IMR-90 (cell line): ENCODE results near the gene AMPD3. TPM values are rescaled to one million over a fixed set of nuclear protein-coding genes. Genes with fewer than 3 reads are reported as not detected.
A peak's percentile ranks its signal among the peaks of the same experiment; 100 is the strongest.

Experiments
- ATAC-seq: fragments of 200-7000 bp; cut with Tn5 transposase; 2 replicates; pipeline ENCODE4 v1.9.1; 2020; ENCODE audit warnings: low read depth, mild to moderate bottlenecking, moderate library complexity
- BruUV-seq: library from RNA; stranded (reverse); fragments of 400-500 nt; replicated peaks from 2 replicates; lab custom pipeline; 2021; lab: Mats Ljungman, UMichigan
- CTCF ChIA-PET: fragments of 300-600 bp; formaldehyde crosslinking; extraction: SDS; loops from one replicate; lab custom pipeline; 2021; ENCODE audit warnings: antibody characterized with exemption; lab: Yijun Ruan, JAX
- POLR2A ChIA-PET: fragments of 300-600 bp; sonication (Branson Sonifier 250); formaldehyde crosslinking; loops from one replicate; lab custom pipeline; 2022; ENCODE audit warnings: antibody characterized with exemption; ENCODE audit not compliant: unreplicated experiment; lab: Charles Lee
- DNase-seq: peaks from one replicate; pipeline ENCODE4 v3.0.0; 2013
- H2AFZ ChIP-seq: replicated peaks from 2 replicates; pipeline ENCODE3; 2013; ENCODE audit warnings: low read length, mild to moderate bottlenecking; ENCODE audit not compliant: poor library complexity
- H2AK5ac ChIP-seq: 2 replicates; pipeline ENCODE4 v1.6.1; 2013; ENCODE audit warnings: low read depth, low read length, inconsistent platforms
- H2AK9ac ChIP-seq: replicated peaks from 2 replicates; pipeline ENCODE3; 2013; ENCODE audit warnings: mild to moderate bottlenecking, low read depth, low read length, moderate library complexity; ENCODE audit not compliant: poor library complexity
- H2BK120ac ChIP-seq: 2 replicates; pipeline ENCODE4 v1.6.1; 2013; ENCODE audit warnings: low read depth, low read length, inconsistent platforms
- H2BK15ac ChIP-seq: 3 replicates; pipeline ENCODE4 v1.6.1; 2013; ENCODE audit warnings: low read depth, low read length, inconsistent platforms
- H2BK20ac ChIP-seq: 2 replicates; pipeline ENCODE4 v1.6.1; 2013; ENCODE audit warnings: low read depth, mild to moderate bottlenecking, inconsistent platforms, low read length, moderate library complexity
- H2BK5ac ChIP-seq: 2 replicates; pipeline ENCODE4 v1.6.1; 2013; ENCODE audit warnings: mild to moderate bottlenecking, low read depth, low read length, inconsistent platforms; ENCODE audit not compliant: poor library complexity, severe bottlenecking
- H3K14ac ChIP-seq: replicated peaks from 2 replicates; pipeline ENCODE4 v1.6.1; 2013; ENCODE audit warnings: low read depth, low read length, inconsistent platforms
- H3K18ac ChIP-seq: 2 replicates; pipeline ENCODE4 v1.6.1; 2013; ENCODE audit warnings: low read depth, low read length, control low read depth
- H3K23ac ChIP-seq: 2 replicates; pipeline ENCODE4 v1.6.1; 2013; ENCODE audit warnings: low read depth, low read length, inconsistent platforms
- H3K27ac ChIP-seq: 2 replicates; pipeline ENCODE4 v1.5.1; 2013; ENCODE audit warnings: mild to moderate bottlenecking, control low read depth, low read length; ENCODE audit not compliant: insufficient read depth
- H3K27me3 ChIP-seq: 2 replicates; pipeline ENCODE4 v1.6.1; 2013; ENCODE audit warnings: low read length; ENCODE audit not compliant: control insufficient read depth, insufficient read depth
- H3K36me3 ChIP-seq: 2 replicates; pipeline ENCODE4 v1.6.1; 2013; ENCODE audit warnings: low read length, mixed read lengths; ENCODE audit not compliant: control insufficient read depth, insufficient read depth
- H3K4ac ChIP-seq: 2 replicates; pipeline ENCODE4 v1.6.1; 2013; ENCODE audit warnings: low read depth, low read length, inconsistent platforms
- H3K4me1 ChIP-seq: 2 replicates; pipeline ENCODE4 v1.6.1; 2013; ENCODE audit warnings: low read length, mixed read lengths; ENCODE audit not compliant: control insufficient read depth, insufficient read depth
- H3K4me2 ChIP-seq: 2 replicates; pipeline ENCODE4 v1.6.1; 2013; ENCODE audit warnings: low read depth, mild to moderate bottlenecking, control low read depth, low read length, moderate library complexity
- H3K4me3 ChIP-seq: 2 replicates; pipeline ENCODE4 v1.5.1; 2013; ENCODE audit warnings: low read depth, mild to moderate bottlenecking, control low read depth, low read length, moderate library complexity; ENCODE audit not compliant: insufficient read depth
- H3K56ac ChIP-seq: 2 replicates; pipeline ENCODE4 v1.6.1; 2013; ENCODE audit warnings: low read length, inconsistent platforms; ENCODE audit not compliant: insufficient read depth; ENCODE audit errors: extremely low read depth
- H3K79me1 ChIP-seq, 2 experiments: 2 replicates each; pipeline ENCODE4 v1.6.1; 2013; ENCODE audit warnings: low read length in 2 of 2, inconsistent platforms in 1 of 2, low read depth in 1 of 2
- H3K9ac ChIP-seq: 2 replicates; pipeline ENCODE4 v1.6.1; 2013; ENCODE audit warnings: low read depth, low read length, control low read depth
- H3K9me1 ChIP-seq: 2 replicates; pipeline ENCODE4 v1.6.1; 2013; ENCODE audit warnings: low read length, inconsistent platforms; ENCODE audit not compliant: insufficient read depth
- H3K9me3 ChIP-seq: 2 replicates; pipeline ENCODE4 v1.6.1; 2013; ENCODE audit warnings: low read length; ENCODE audit not compliant: control insufficient read depth, insufficient read depth
- H4K20me1 ChIP-seq: 2 replicates; pipeline ENCODE4 v1.6.1; 2013; ENCODE audit warnings: low read length, inconsistent platforms; ENCODE audit not compliant: insufficient read depth
- H4K5ac ChIP-seq: 2 replicates; pipeline ENCODE4 v1.6.1; 2013; ENCODE audit warnings: mild to moderate bottlenecking, low read depth, low read length, control low read depth
- H4K8ac ChIP-seq, 2 experiments: 2 replicates each; pipeline ENCODE4 v1.6.1; 2013; ENCODE audit warnings: low read depth in 2 of 2, low read length in 2 of 2, control low read depth in 1 of 2, inconsistent platforms in 1 of 2
- H4K91ac ChIP-seq: 2 replicates; pipeline ENCODE4 v1.6.1; 2013; ENCODE audit warnings: low read depth, low read length, inconsistent platforms; ENCODE audit not compliant: insufficient read depth
- MXI1 ChIP-seq: IDR thresholded peaks from 2 replicates; pipeline ENCODE4 v1.6.1; 2012; ENCODE audit warnings: low read depth, mild to moderate bottlenecking, low read length, moderate library complexity, borderline replicate concordance
- WGBS, 2 experiments: methylation state at CpG; one replicate each; pipeline versions ENCODE4 v1.1.5 to v1.1.7; 2013; ENCODE audit warnings: missing lambda C conversion rate in 2 of 2; ENCODE audit not compliant: insufficient read length in 1 of 2; ENCODE audit errors: extremely low coverage in 2 of 2; 5-methylcytosine and 5-hydroxymethylcytosine counted together
- dilution Hi-C: fragments of 300-500 bp; cut with HindIII; formaldehyde crosslinking; loops from one replicate; pipeline ENCODE4 v1.14.3; 2018; ENCODE audit warnings: low sequenced_read_pairs; ENCODE audit not compliant: unreplicated experiment
- in situ Hi-C: fragments of 300-500 bp; cut with MboI; formaldehyde crosslinking; loops from 3 replicates; pipeline ENCODE4 v1.14.3; 2019; ENCODE audit warnings: low sequenced_read_pairs, inconsistent platforms, mixed read lengths
- intact Hi-C: fragments of 100-400 bp; cut with micrococcal nuclease; formaldehyde crosslinking; loops from 2 replicates; pipeline ENCODE4 v1.10.0; 2022
- polyA plus RNA-seq, 3 experiments: library from polyadenylated mRNA; depleted of rRNA; stranded (reverse); fragments of >200 nt; gene quantifications; 2 replicates each; pipeline ENCODE4 v1.2.3, GENCODE V29; 2012; ENCODE audit warnings: low replicate concordance in 1 of 3
- total RNA-seq: library from RNA; depleted of rRNA; stranded (reverse); fragments of >200 nt; gene quantifications from 2 replicates; pipeline ENCODE4 v1.2.3, GENCODE V29; 2012
- TF ChIP-seq, protein P1 (sequence below): fragments of 150-350 bp; IDR thresholded peaks from 2 replicates; pipeline ENCODE4 v1.6.1; 2017; ENCODE audit warnings: mild to moderate bottlenecking, antibody characterized with exemption, low read length, low read depth

The AMPD3 gene
- total and polyA plus RNA-seq, 2 of the 4 experiments (the other 2 are of a cell fraction) = 8.6 to 12.1 TPM

GRCh38 chr11:10428453-10428852 is 26.6 kb upstream of the AMPD3 start:
- TF ChIP-seq, protein P1, sequence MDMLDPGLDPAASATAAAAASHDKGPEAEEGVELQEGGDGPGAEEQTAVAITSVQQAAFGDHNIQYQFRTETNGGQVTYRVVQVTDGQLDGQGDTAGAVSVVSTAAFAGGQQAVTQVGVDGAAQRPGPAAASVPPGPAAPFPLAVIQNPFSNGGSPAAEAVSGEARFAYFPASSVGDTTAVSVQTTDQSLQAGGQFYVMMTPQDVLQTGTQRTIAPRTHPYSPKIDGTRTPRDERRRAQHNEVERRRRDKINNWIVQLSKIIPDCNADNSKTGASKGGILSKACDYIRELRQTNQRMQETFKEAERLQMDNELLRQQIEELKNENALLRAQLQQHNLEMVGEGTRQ = 0 out of 2 replicates have a peak, but pooled peaks have one; percentile 8
- TF ChIP-seq MXI1 = no peak
- Histone ChIP-seq H3K79me1 (no peaks in the 10 kb centered on the region), H3K36me3 (no peaks in the 10 kb centered on the region), H3K4me2 (no peak overlapping the region), H3K23ac (no peak overlapping the region), H2BK120ac (no peak overlapping the region), H3K9ac (no peak overlapping the region), H3K27me3 (no peaks in the 10 kb centered on the region), H4K5ac (no peak overlapping the region), H4K91ac (no peak overlapping the region), H4K8ac (no peak overlapping the region), H3K4me3 (no peak overlapping the region), H3K18ac (no peak overlapping the region), H2BK20ac (no peak overlapping the region), H2AK9ac (no peak overlapping the region), H3K4me1 (peaks cover 4% of the 10 kb centered on the region; the same call in 1 of the 2 replicates), H2BK15ac (no peak overlapping the region), H4K20me1 (no peaks in the 10 kb centered on the region), H2AK5ac (no peak overlapping the region), H3K4ac (no peak overlapping the region), H3K9me1 (no peaks in the 10 kb centered on the region), H3K56ac (no peak overlapping the region), H3K14ac (no peak overlapping the region), H2BK5ac (no peak overlapping the region), H2AFZ (no peak overlapping the region), H3K9me3 (no peaks in the 10 kb centered on the region), H3K27ac (no peak overlapping the region)
- intact Hi-C loops (no loop called here), dilution Hi-C loops (no loop called here), in situ Hi-C loops (no loop called here)
- ChIA-PET POLR2A (no interaction called here), CTCF (no interaction called here)
- WGBS, 2 experiments = no CpG with 5 or more reads among the region's 1 CpG
- no TSS peak for BruUV-seq
- DNase-seq (no peak), ATAC-seq (no peak)
